Measurements from ENCODE around the gene KRTAP9-4.
"Not testable (repeated sequence)": the region's sequence is repeated elsewhere in the genome, so short reads cannot be mapped to it uniquely, and the experiment has no call there.

Gene KRTAP9-4

GRCh38 chr17:41265078-41265477 is 15.6 kb downstream of the KRTAP9-4 start, which contains the start of gene KRTAP9-6:
Gene KRTAP9-6 (plus strand): TSS chr17:41265378. CDS start chr17:41265378, 0 bp downstream.
- Histone ChIP-seq H3F3A (ENCODE audit: insufficient read depth, low read length) (no peaks in the 10 kb centered on the region), H3K9ac (ENCODE audit: low read length) (no peak within 1 kb of the TSS), H3K36me3 (replicated peaks; ENCODE audit: insufficient read depth, low read length) (no peaks in the 10 kb centered on the region), H3K27ac (ENCODE audit: low read length) (no peak within 1 kb of the TSS), H3K9me2 (replicated peaks; ENCODE audit: insufficient read depth, low read length) (no peaks in the 10 kb centered on the region), H3K79me2 (ENCODE audit: low read length) (no peaks in the 10 kb centered on the region), H4K20me1 (ENCODE audit: insufficient read depth, low read length) (no peaks in the 10 kb centered on the region), H3K4me3 (ENCODE audit: low read length) (no peak within 1 kb of the TSS), H3K27me3 (replicated peaks; ENCODE audit: insufficient read depth, low read length) (no peaks in the 10 kb centered on the region), H3K9me3 (replicated peaks; ENCODE audit: insufficient read depth, low read length) (no peaks in the 10 kb centered on the region), H3K4me2 (ENCODE audit: low read depth, low read length) (no peak within 1 kb of the TSS), H3K4me1 (ENCODE audit: low read length) (no peaks in the 10 kb centered on the region), H2AFZ (ENCODE audit: low read length) (no peak within 1 kb of the TSS)
- TF ChIP-seq CTCF (IDR thresholded peaks at IDR 0.05; ENCODE audit: low read length) (no peak), EZH2 (optimal IDR thresholded peaks at IDR 0.05; ENCODE audit: low read depth, low read length) (no peak), EZH2phosphoT487 (IDR thresholded peaks at IDR 0.05; ENCODE audit: low read length) (no peak)
- no peak for DNase-seq

- Histone ChIP-seq H3K4me2 (ENCODE audit: low read depth, low read length) (no peak overlapping the region), H2AFZ (ENCODE audit: low read length) (no peak overlapping the region), H3K36me3 (replicated peaks; ENCODE audit: insufficient read depth, low read length) (no peaks in the 10 kb centered on the region), H4K20me1 (ENCODE audit: insufficient read depth, low read length) (no peaks in the 10 kb centered on the region), H3K79me2 (ENCODE audit: low read length) (no peaks in the 10 kb centered on the region), H3K27me3 (replicated peaks; ENCODE audit: insufficient read depth, low read length) (no peaks in the 10 kb centered on the region), H3K9me3 (replicated peaks; ENCODE audit: insufficient read depth, low read length) (no peaks in the 10 kb centered on the region), H3K4me3 (ENCODE audit: low read length) (no peak overlapping the region), H3K4me1 (ENCODE audit: low read length) (no peaks in the 10 kb centered on the region), H3F3A (ENCODE audit: insufficient read depth, low read length) (no peaks in the 10 kb centered on the region), H3K9ac (ENCODE audit: low read length) (no peak overlapping the region), H3K27ac (ENCODE audit: low read length) (no peak overlapping the region), H3K9me2 (replicated peaks; ENCODE audit: insufficient read depth, low read length) (no peaks in the 10 kb centered on the region)
- no peak for TF ChIP-seq EZH2phosphoT487 (IDR thresholded peaks at IDR 0.05; ENCODE audit: low read length)
- TF ChIP-seq CTCF (IDR thresholded peaks at IDR 0.05; ENCODE audit: low read length): no peak
- no peak for TF ChIP-seq EZH2 (optimal IDR thresholded peaks at IDR 0.05; ENCODE audit: low read depth, low read length)
- no peak for DNase-seq
Observed at GRCh38 chr17:41267711-41268110, 18.2 kb downstream of the KRTAP9-4 start.

- not testable (repeated sequence) for H3K79me2 ChIP-seq (ENCODE audit: low read length); H3K9ac ChIP-seq (ENCODE audit: low read length); H2AFZ ChIP-seq (ENCODE audit: low read length); H3K27me3 ChIP-seq (replicated peaks; ENCODE audit: insufficient read depth, low read length); H3F3A ChIP-seq (ENCODE audit: insufficient read depth, low read length); DNase-seq; H3K27ac ChIP-seq (ENCODE audit: low read length); H3K9me3 ChIP-seq (replicated peaks; ENCODE audit: insufficient read depth, low read length); H4K20me1 ChIP-seq (ENCODE audit: insufficient read depth, low read length); H3K4me1 ChIP-seq (ENCODE audit: low read length); H3K36me3 ChIP-seq (replicated peaks; ENCODE audit: insufficient read depth, low read length); H3K9me2 ChIP-seq (replicated peaks; ENCODE audit: insufficient read depth, low read length); H3K4me3 ChIP-seq (ENCODE audit: low read length); H3K4me2 ChIP-seq (ENCODE audit: low read depth, low read length)
Observed at GRCh38 chr17:41271323-41271722, 21.8 kb downstream of the KRTAP9-4 start.

- Histone ChIP-seq H4K20me1 (ENCODE audit: insufficient read depth, low read length) (no peaks in the 10 kb centered on the region), H3K36me3 (replicated peaks; ENCODE audit: insufficient read depth, low read length) (no peaks in the 10 kb centered on the region), H3K9me2 (replicated peaks; ENCODE audit: insufficient read depth, low read length) (no peaks in the 10 kb centered on the region), H3K9ac (ENCODE audit: low read length) (no peak overlapping the region), H3K79me2 (ENCODE audit: low read length) (no peaks in the 10 kb centered on the region), H3K4me1 (ENCODE audit: low read length) (no peaks in the 10 kb centered on the region), H3K4me3 (ENCODE audit: low read length) (no peak overlapping the region), H3K9me3 (replicated peaks; ENCODE audit: insufficient read depth, low read length) (no peaks in the 10 kb centered on the region), H3K27me3 (replicated peaks; ENCODE audit: insufficient read depth, low read length) (no peaks in the 10 kb centered on the region), H3K27ac (ENCODE audit: low read length) (no peak overlapping the region), H2AFZ (ENCODE audit: low read length) (no peak overlapping the region), H3F3A (ENCODE audit: insufficient read depth, low read length) (no peaks in the 10 kb centered on the region), H3K4me2 (ENCODE audit: low read depth, low read length) (no peak overlapping the region)
- TF ChIP-seq EZH2phosphoT487 (IDR thresholded peaks at IDR 0.05; ENCODE audit: low read length) (no peak), EZH2 (optimal IDR thresholded peaks at IDR 0.05; ENCODE audit: low read depth, low read length) (no peak), CTCF (IDR thresholded peaks at IDR 0.05; ENCODE audit: low read length) (no peak)
- DNase-seq: no peak
Observed at GRCh38 chr17:41271858-41272257, 22.4 kb downstream of the KRTAP9-4 start.

GRCh38 chr17:41275648-41276190 is 26.2 kb downstream of the KRTAP9-4 start, which contains the start of gene KRTAP9-7:
Gene KRTAP9-7 (plus strand): TSS chr17:41275698. CDS start chr17:41275698, 0 bp downstream.
- DNase-seq; H3K36me3 ChIP-seq (replicated peaks; ENCODE audit: insufficient read depth, low read length): not testable (repeated sequence)

More at GRCh38 chr17:41275648-41276190, 26.2 kb downstream of the KRTAP9-4 start, which contains the start of gene KRTAP9-7:
- H3K27ac ChIP-seq (ENCODE audit: low read length); H2AFZ ChIP-seq (ENCODE audit: low read length); H3K4me1 ChIP-seq (ENCODE audit: low read length); H3K4me2 ChIP-seq (ENCODE audit: low read depth, low read length); H3K9me2 ChIP-seq (replicated peaks; ENCODE audit: insufficient read depth, low read length); H3K4me3 ChIP-seq (ENCODE audit: low read length); H3F3A ChIP-seq (ENCODE audit: insufficient read depth, low read length); H4K20me1 ChIP-seq (ENCODE audit: insufficient read depth, low read length); H3K79me2 ChIP-seq (ENCODE audit: low read length); H3K27me3 ChIP-seq (replicated peaks; ENCODE audit: insufficient read depth, low read length); H3K9me3 ChIP-seq (replicated peaks; ENCODE audit: insufficient read depth, low read length); H3K9ac ChIP-seq (ENCODE audit: low read length): not testable (repeated sequence)
